Duodenal mucosa (tissue), 2 donors: Measurements from ENCODE around the gene LRRFIP2.

Experiments
- H3K27ac ChIP-seq: one replicate; pipeline ENCODE4 v1.7.0; 2013; ENCODE audit warnings: low read depth, low read length
- H3K27me3 ChIP-seq, 2 donors: one replicate each; pipeline ENCODE4 v1.7.0; 2013; ENCODE audit warnings: low read length in 2 of 2, control low read depth in 1 of 2; ENCODE audit not compliant: insufficient read depth in 2 of 2, control insufficient read depth in 1 of 2
- H3K36me3 ChIP-seq, 2 donors: one replicate each; pipeline ENCODE4 v1.7.0; 2013; ENCODE audit warnings: low read length in 2 of 2, control low read depth in 1 of 2; ENCODE audit not compliant: insufficient read depth in 2 of 2, control insufficient read depth in 1 of 2
- H3K4me1 ChIP-seq, 2 donors: one replicate each; pipeline ENCODE4 v1.7.0; 2013; ENCODE audit warnings: low read length in 2 of 2, control low read depth in 1 of 2; ENCODE audit not compliant: insufficient read depth in 2 of 2, control insufficient read depth in 1 of 2
- H3K4me3 ChIP-seq, 2 donors: one replicate each; pipeline ENCODE4 v1.7.0; 2013; ENCODE audit warnings: low read length in 2 of 2, low read depth in 1 of 2
- H3K9ac ChIP-seq, 2 donors: one replicate each; pipeline ENCODE4 v1.7.0; 2013; ENCODE audit warnings: low read length in 2 of 2, low read depth in 1 of 2
- H3K9me3 ChIP-seq, 2 donors: one replicate each; pipeline ENCODE4 v1.7.0; 2013; ENCODE audit warnings: low read length in 2 of 2, control low read depth in 1 of 2; ENCODE audit not compliant: control insufficient read depth in 1 of 2

Gene LRRFIP2

GRCh38 chr3:37092484-37092883 lies 81.9 kb downstream of the LRRFIP2 start:
- H3K9me3 ChIP-seq: no peaks in the 10 kb centered on the region
- H3K4me3 ChIP-seq: no peak overlapping the region
- H3K36me3 ChIP-seq: peaks cover 19 to 40% of the 10 kb centered on the region in 2 donors
- H3K27ac ChIP-seq: no peak overlapping the region
- peaks cover 0 to 1% of the 10 kb centered on the region in 2 donors for H3K4me1 ChIP-seq
- no peaks in the 10 kb centered on the region for H3K27me3 ChIP-seq
- H3K9ac ChIP-seq: no peak overlapping the region

- Histone ChIP-seq H3K9ac (no peak overlapping the region), H3K27me3 (no peaks in the 10 kb centered on the region), H3K4me3 (no peak overlapping the region), H3K36me3 (peaks cover 14 to 34% of the 10 kb centered on the region in 2 donors), H3K4me1 (no peaks in the 10 kb centered on the region), H3K9me3 (no peaks in the 10 kb centered on the region), H3K27ac (no peak overlapping the region)
Observed at GRCh38 chr3:37087870-37088269, 86.5 kb downstream of the LRRFIP2 start.

- no peak overlapping the region for H3K27ac ChIP-seq
- no peak overlapping the region for H3K9ac ChIP-seq
- H3K4me3 ChIP-seq: no peak overlapping the region
- H3K4me1 ChIP-seq: no peaks in the 10 kb centered on the region
- H3K36me3 ChIP-seq: peaks cover 17 to 39% of the 10 kb centered on the region in 2 donors
- no peaks in the 10 kb centered on the region for H3K27me3 ChIP-seq
- no peaks in the 10 kb centered on the region for H3K9me3 ChIP-seq
Observed at GRCh38 chr3:37086918-37087317, 87.5 kb downstream of the LRRFIP2 start.

- no peaks in the 10 kb centered on the region for H3K9me3 ChIP-seq
- no peaks in the 10 kb centered on the region for H3K27me3 ChIP-seq
- H3K4me3 ChIP-seq: no peak overlapping the region
- H3K4me1 ChIP-seq: no peaks in the 10 kb centered on the region
- peaks cover 20 to 31% of the 10 kb centered on the region in 2 donors for H3K36me3 ChIP-seq
- no peak overlapping the region for H3K27ac ChIP-seq
- no peak overlapping the region for H3K9ac ChIP-seq
Observed at GRCh38 chr3:37082317-37082716, 92.1 kb downstream of the LRRFIP2 start.

- Histone ChIP-seq H3K9ac (no peak overlapping the region), H3K36me3 (peaks cover 15 to 31% of the 10 kb centered on the region in 2 donors), H3K4me3 (no peak overlapping the region), H3K9me3 (no peaks in the 10 kb centered on the region), H3K27me3 (no peaks in the 10 kb centered on the region), H3K4me1 (no peaks in the 10 kb centered on the region), H3K27ac (no peak overlapping the region)
Observed at GRCh38 chr3:37075955-37076354, 98.4 kb downstream of the LRRFIP2 start.

- H3K27me3 ChIP-seq: no peaks in the 10 kb centered on the region
- H3K36me3 ChIP-seq: peaks cover 16 to 22% of the 10 kb centered on the region in 2 donors
- no peak overlapping the region for H3K4me3 ChIP-seq
- no peaks in the 10 kb centered on the region for H3K4me1 ChIP-seq
- no peak overlapping the region for H3K27ac ChIP-seq
- no peak overlapping the region for H3K9ac ChIP-seq
- H3K9me3 ChIP-seq: no peaks in the 10 kb centered on the region
Observed at GRCh38 chr3:37074178-37074577, 100.2 kb downstream of the LRRFIP2 start.

GRCh38 chr3:37072892-37073291 lies 101.5 kb downstream of the LRRFIP2 start:
- peaks cover 20% of the 10 kb centered on the region in 2 donors for H3K36me3 ChIP-seq
- no peak overlapping the region for H3K27ac ChIP-seq
- H3K9me3 ChIP-seq: no peaks in the 10 kb centered on the region
- no peak overlapping the region for H3K9ac ChIP-seq
- H3K4me3 ChIP-seq: no peak overlapping the region
- H3K27me3 ChIP-seq: no peaks in the 10 kb centered on the region
- no peaks in the 10 kb centered on the region for H3K4me1 ChIP-seq

GRCh38 chr3:37071921-37072320 lies 102.5 kb downstream of the LRRFIP2 start:
- peaks cover 20% of the 10 kb centered on the region in 2 donors for H3K36me3 ChIP-seq

GRCh38 chr3:37068031-37068430 lies 106.4 kb downstream of the LRRFIP2 start:
- peaks cover 30 to 33% of the 10 kb centered on the region in 2 donors for H3K36me3 ChIP-seq
- H3K4me1 ChIP-seq: no peaks in the 10 kb centered on the region
- H3K4me3 ChIP-seq: no peak overlapping the region
- H3K27ac ChIP-seq: no peak overlapping the region
- no peaks in the 10 kb centered on the region for H3K27me3 ChIP-seq
- H3K9me3 ChIP-seq: no peaks in the 10 kb centered on the region
- H3K9ac ChIP-seq: no peak overlapping the region

More at GRCh38 chr3:37071921-37072320, 102.5 kb downstream of the LRRFIP2 start:
- no peak overlapping the region for H3K9ac ChIP-seq
- H3K4me3 ChIP-seq: no peak overlapping the region
- H3K9me3 ChIP-seq: no peaks in the 10 kb centered on the region
- H3K4me1 ChIP-seq: no peaks in the 10 kb centered on the region
- no peak overlapping the region for H3K27ac ChIP-seq
- H3K27me3 ChIP-seq: no peaks in the 10 kb centered on the region

GRCh38 chr3:37067577-37067976 lies 106.8 kb downstream of the LRRFIP2 start:
- no peaks in the 10 kb centered on the region for H3K4me1 ChIP-seq
- no peak overlapping the region for H3K9ac ChIP-seq
- no peak overlapping the region for H3K27ac ChIP-seq
- peaks cover 30 to 38% of the 10 kb centered on the region in 2 donors for H3K36me3 ChIP-seq
- H3K4me3 ChIP-seq: no peak overlapping the region
- no peaks in the 10 kb centered on the region for H3K9me3 ChIP-seq
- H3K27me3 ChIP-seq: no peaks in the 10 kb centered on the region

GRCh38 chr3:37064747-37065146 lies 109.6 kb downstream of the LRRFIP2 start:
- Histone ChIP-seq H3K36me3 (peaks cover 29 to 49% of the 10 kb centered on the region in 2 donors), H3K27ac (no peak overlapping the region), H3K9ac (no peak overlapping the region), H3K4me3 (no peak overlapping the region), H3K9me3 (no peaks in the 10 kb centered on the region), H3K4me1 (no peaks in the 10 kb centered on the region), H3K27me3 (no peaks in the 10 kb centered on the region)
